Activated CD8-positive, alpha-beta memory T cell treated with anti-CD3 and anti-CD28 coated beads, Interleukin-2, amount 10 ng/mL, durations not matched to agents 7 days and 5 days (primary cell): ENCODE results near the gene UBXN1. TPM values are rescaled to one million over a fixed set of nuclear protein-coding genes. Genes with fewer than 3 reads are reported as not detected.
A peak's percentile ranks its signal among the peaks of the same experiment; 100 is the strongest.
"Not testable (repeated sequence)": the region's sequence is repeated elsewhere in the genome, so short reads cannot be mapped to it uniquely, and the experiment has no call there.

ENCODE experiments used
- ATAC-seq: fragments of 150-1000 bp; cut with Tn5 transposase; one replicate; pipeline ENCODE4 v1.10.0; 2021; ENCODE audit warnings: moderate library complexity
- CTCF ChIA-PET: fragments of 350-600 bp; sonication (Branson Sonifier 250); formaldehyde crosslinking; loops from one replicate; lab custom pipeline; 2021; ENCODE audit warnings: antibody characterized with exemption; lab: Charles Lee
- DNase-seq: peaks from one replicate; pipeline ENCODE4 v3.0.0-alpha.2; 2020
- H3K27ac Mint-ChIP-seq: one replicate; pipeline ENCODE4 v1.8.0; 2021; ENCODE audit warnings: mild to moderate bottlenecking, mixed read lengths
- H3K27me3 Mint-ChIP-seq: one replicate; pipeline ENCODE4 v1.8.0; 2021; ENCODE audit warnings: mixed read lengths
- H3K36me3 Mint-ChIP-seq: one replicate; pipeline ENCODE4 v1.8.0; 2021; ENCODE audit warnings: mild to moderate bottlenecking, mixed read lengths
- H3K4me1 Mint-ChIP-seq: one replicate; pipeline ENCODE4 v1.8.0; 2021; ENCODE audit warnings: mixed read lengths
- H3K4me3 Mint-ChIP-seq: one replicate; pipeline ENCODE4 v1.8.0; 2021; ENCODE audit warnings: mild to moderate bottlenecking, moderate library complexity, mixed read lengths
- H3K9me3 Mint-ChIP-seq: one replicate; pipeline ENCODE4 v1.8.0; 2022; ENCODE audit warnings: low read depth, mixed read lengths
- total RNA-seq, 2 experiments: library from RNA; stranded (reverse); gene quantifications; one replicate each; pipeline ENCODE4 v1.2.3, GENCODE V29; 2021

UBXN1 gene
- total RNA-seq, 2 experiments from 2014 or later = 115 to 152 TPM

- DNase-seq = no peak
- H3K4me1 Mint-ChIP-seq = peaks cover 37% of the 10 kb centered on the region
- peak; percentile 3 for ATAC-seq
Observed at GRCh38 chr11:62678433-62678769, 472 bp downstream of the UBXN1 start.

DNA sequence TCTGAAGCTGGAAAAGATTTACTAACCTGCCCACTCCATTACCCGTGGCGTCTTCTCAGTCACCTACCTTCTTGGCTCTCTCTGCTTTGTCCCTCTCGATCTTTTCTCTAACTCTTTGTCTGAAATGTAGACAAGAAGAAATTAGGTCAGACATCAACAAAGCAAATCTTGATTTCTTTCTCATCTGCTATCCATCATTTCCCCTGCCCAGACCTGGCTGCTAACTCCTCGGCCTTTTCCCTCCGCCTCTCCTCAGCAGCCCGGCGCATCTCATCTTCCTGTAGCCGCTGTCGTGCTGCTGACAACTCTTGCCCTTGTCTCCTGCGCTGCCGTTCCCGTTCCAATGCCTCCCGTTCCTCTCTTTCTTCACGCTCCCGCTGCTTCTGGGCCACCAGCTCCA, 1.2 kb downstream of the UBXN1 start:
- H3K27ac Mint-ChIP-seq = peak overlapping the region; percentile 90
- no peak for ATAC-seq
- H3K27me3 Mint-ChIP-seq = no peaks in the 10 kb centered on the region
- H3K9me3 Mint-ChIP-seq = no peaks in the 10 kb centered on the region
- peaks cover 23% of the 10 kb centered on the region for H3K36me3 Mint-ChIP-seq
- H3K4me3 Mint-ChIP-seq = peak overlapping the region; percentile 84
- CTCF ChIA-PET = interaction anchor here (1.0 to 2.1 kb wide), 3 partner anchors 13 to 184 kb away, joined by 3 to 7 read pairs (median 5); partner anchors contain the start of genes C11orf98, CSKMT, EML3 and ROM1
- H3K4me1 Mint-ChIP-seq = peaks cover 44% of the 10 kb centered on the region
- no peak for DNase-seq

More at GRCh38 chr11:62678433-62678769, 472 bp downstream of the UBXN1 start:
- Mint-ChIP-seq H3K36me3 (peaks cover 22% of the 10 kb centered on the region), H3K9me3 (no peaks in the 10 kb centered on the region), H3K4me3 (peak overlapping the region; percentile 84), H3K27ac (peak overlapping the region; percentile 90), H3K27me3 (no peaks in the 10 kb centered on the region)
- CTCF ChIA-PET = interaction anchor here (3.7 kb wide), 1 partner anchor 15 kb away, joined by 42 read pairs; no protein-coding TSS in a partner anchor

GRCh38 chr11:62677156-62677555, 1.7 kb downstream of the UBXN1 start:
- H3K36me3 Mint-ChIP-seq = peaks cover 25% of the 10 kb centered on the region
- peak overlapping the region; percentile 90 for H3K27ac Mint-ChIP-seq
- H3K4me3 Mint-ChIP-seq = peak overlapping the region; percentile 46
- no peak for DNase-seq
- H3K9me3 Mint-ChIP-seq = no peaks in the 10 kb centered on the region
- no peaks in the 10 kb centered on the region for H3K27me3 Mint-ChIP-seq
- ATAC-seq = no peak
- H3K4me1 Mint-ChIP-seq = peaks cover 50% of the 10 kb centered on the region
- CTCF ChIA-PET = interaction anchor here (1.0 to 2.1 kb wide), 5 partner anchors 12 to 204 kb away, joined by 3 to 7 read pairs (median 4); partner anchors contain the start of genes C11orf98, CSKMT, EML3 and ROM1

- Mint-ChIP-seq H3K4me3 (no peak overlapping the region), H3K4me1 (peaks cover 51% of the 10 kb centered on the region), H3K27ac (peak overlapping the region; percentile 90), H3K27me3 (no peaks in the 10 kb centered on the region), H3K36me3 (peaks cover 26% of the 10 kb centered on the region), H3K9me3 (no peaks in the 10 kb centered on the region)
- CTCF ChIA-PET = interaction anchor here (1.0 to 2.1 kb wide), 6 partner anchors 12 to 282 kb away, joined by 3 to 7 read pairs (median 4); partner anchors contain the start of genes C11orf98, CSKMT, EML3 and ROM1
- DNase-seq (no peak), ATAC-seq (no peak)
Observed at GRCh38 chr11:62676698-62677097, 2.2 kb downstream of the UBXN1 start.

GRCh38 chr11:62675415-62675814, 3.5 kb downstream of the UBXN1 start:
- not testable (repeated sequence) for H3K27me3 Mint-ChIP-seq, DNase-seq, H3K27ac Mint-ChIP-seq, ATAC-seq, H3K9me3 Mint-ChIP-seq, H3K4me3 Mint-ChIP-seq
- CTCF ChIA-PET = interaction anchor here (1.6 to 3.5 kb wide), 2 partner anchors 10 to 281 kb away, joined by 3 to 15 read pairs; partner anchors contain the start of genes C11orf98 and CSKMT
- peaks cover 34% of the 10 kb centered on the region for H3K36me3 Mint-ChIP-seq
- peaks cover 50% of the 10 kb centered on the region for H3K4me1 Mint-ChIP-seq

- Mint-ChIP-seq H3K4me3 (peak overlapping the region; percentile 95), H3K36me3 (peaks cover 39% of the 10 kb centered on the region), H3K27ac (peak overlapping the region; percentile 96), H3K9me3 (no peaks in the 10 kb centered on the region), H3K4me1 (peaks cover 60% of the 10 kb centered on the region), H3K27me3 (no peaks in the 10 kb centered on the region)
- ATAC-seq = no peak
- CTCF ChIA-PET = interaction anchor here (0.9 to 7.7 kb wide), 5 partner anchors 8 to 279 kb away, joined by 3 to 50 read pairs (median 5); partner anchors contain the start of genes C11orf98, CSKMT, TMEM179B and TUT1
- DNase-seq = no peak
Observed at GRCh38 chr11:62673196-62673525, 5.7 kb downstream of the UBXN1 start.

DNA sequence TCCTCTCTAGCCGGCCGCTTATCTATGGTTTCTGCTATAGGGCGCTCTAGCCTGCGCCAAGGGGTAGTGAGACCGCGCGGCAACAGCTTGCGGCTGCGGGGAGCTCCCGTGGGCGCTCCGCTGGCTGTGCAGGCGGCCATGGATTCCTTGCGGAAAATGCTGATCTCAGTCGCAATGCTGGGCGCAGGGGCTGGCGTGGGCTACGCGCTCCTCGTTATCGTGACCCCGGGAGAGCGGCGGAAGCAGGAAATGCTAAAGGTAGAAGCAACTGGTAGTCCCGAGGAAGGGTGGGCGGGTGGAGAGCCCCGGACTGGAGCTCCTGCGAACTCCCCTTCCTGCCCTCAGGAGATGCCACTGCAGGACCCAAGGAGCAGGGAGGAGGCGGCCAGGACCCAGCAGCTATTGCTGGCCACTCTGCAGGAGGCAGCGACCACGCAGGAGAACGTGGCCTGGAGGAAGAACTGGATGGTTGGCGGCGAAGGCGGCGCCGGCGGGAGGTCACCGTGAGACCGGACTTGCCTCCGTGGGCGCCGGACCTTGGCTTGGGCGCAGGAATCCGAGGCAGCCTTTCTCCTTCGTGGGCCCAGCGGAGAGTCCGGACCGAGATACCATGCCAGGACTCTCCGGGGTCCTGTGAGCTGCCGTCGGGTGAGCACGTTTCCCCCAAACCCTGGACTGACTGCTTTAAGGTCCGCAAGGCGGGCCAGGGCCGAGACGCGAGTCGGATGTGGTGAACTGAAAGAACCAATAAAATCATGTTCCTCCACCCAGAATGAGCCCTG, 7.1 kb downstream of the UBXN1 start, which contains the start of the genes LBHD1 and UQCC3:
Gene LBHD1, minus strand, starts transcription at position 660 of the 782 bp plus-strand sequence. CDS start 2,236 bp downstream, outside the sequence.
Gene UQCC3, plus strand, starts transcription at position 66 of the 782 bp plus-strand sequence. Its CDS starts 73 bp downstream, at position 139.
- peak; percentile 83 for ATAC-seq
- Mint-ChIP-seq H3K4me3 (peak within 1 kb of the TSS; percentile 95), H3K27me3 (no peaks in the 10 kb centered on the region), H3K9me3 (no peaks in the 10 kb centered on the region), H3K27ac (peak within 1 kb of the TSS; percentile 96), H3K4me1 (peaks cover 54% of the 10 kb centered on the region), H3K36me3 (peaks cover 38% of the 10 kb centered on the region)
- DNase-seq = peak; percentile 96
- CTCF ChIA-PET = interaction anchor here (0.7 to 7.7 kb wide), 18 partner anchors 10 to 285 kb away, joined by 3 to 50 read pairs (median 5); partner anchors contain the start of genes INTS5, MTA2, TAF6L and TMEM179B

DNA sequence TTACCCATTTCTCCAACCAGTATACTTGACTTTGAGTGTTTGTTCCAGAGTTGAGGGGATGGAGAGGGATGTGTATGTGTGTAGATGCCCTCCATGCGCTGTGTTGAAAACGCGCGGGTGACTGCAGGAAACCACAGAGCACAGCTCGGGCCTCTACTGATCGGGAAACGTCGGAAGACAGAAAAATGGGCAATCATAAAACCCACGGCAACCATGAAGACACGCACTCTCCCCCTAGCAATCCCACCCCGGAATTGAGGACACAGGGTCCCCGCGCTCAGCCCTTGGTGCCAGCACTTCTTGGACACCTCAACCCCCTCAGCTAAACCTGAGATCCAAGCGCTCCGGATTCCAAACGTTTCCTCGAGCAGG, 7.7 kb downstream of the UBXN1 start:
- H3K27me3 Mint-ChIP-seq = no peaks in the 10 kb centered on the region
- H3K36me3 Mint-ChIP-seq = peaks cover 40% of the 10 kb centered on the region
- no peaks in the 10 kb centered on the region for H3K9me3 Mint-ChIP-seq
- peak overlapping the region; percentile 95 for H3K4me3 Mint-ChIP-seq
- CTCF ChIA-PET = interaction anchor here (0.7 to 7.7 kb wide), 13 partner anchors 10 to 247 kb away, joined by 3 to 50 read pairs (median 5); partner anchors contain the start of genes MTA2, TAF6L, TMEM179B and TUT1
- H3K27ac Mint-ChIP-seq = peak overlapping the region; percentile 96
- DNase-seq (no peak), ATAC-seq (peak; percentile 20)
- peaks cover 55% of the 10 kb centered on the region for H3K4me1 Mint-ChIP-seq

- Mint-ChIP-seq H3K4me1 (peaks cover 53% of the 10 kb centered on the region), H3K4me3 (peak overlapping the region; percentile 95), H3K36me3 (peaks cover 43% of the 10 kb centered on the region), H3K27ac (peak overlapping the region; percentile 96), H3K9me3 (no peaks in the 10 kb centered on the region), H3K27me3 (no peaks in the 10 kb centered on the region)
- ATAC-seq (no peak), DNase-seq (no peak)
- CTCF ChIA-PET = interaction anchor here (0.9 to 7.7 kb wide), 9 partner anchors 11 to 245 kb away, joined by 3 to 50 read pairs (median 5); partner anchors contain the start of gene TUT1
Observed at GRCh38 chr11:62669420-62670161, 9.3 kb downstream of the UBXN1 start.

- no peak for ATAC-seq
- H3K27ac Mint-ChIP-seq = peak overlapping the region; percentile 95
- CTCF ChIA-PET = interaction anchor here (0.8 to 7.7 kb wide), 6 partner anchors 12 to 124 kb away, joined by 3 to 50 read pairs (median 4); partner anchors contain the start of gene TUT1
- no peaks in the 10 kb centered on the region for H3K9me3 Mint-ChIP-seq
- DNase-seq = no peak
- peak overlapping the region; percentile 97 for H3K4me3 Mint-ChIP-seq
- H3K36me3 Mint-ChIP-seq = peaks cover 49% of the 10 kb centered on the region
- peaks cover 51% of the 10 kb centered on the region for H3K4me1 Mint-ChIP-seq
- no peaks in the 10 kb centered on the region for H3K27me3 Mint-ChIP-seq
Observed at GRCh38 chr11:62667460-62667859, 11.4 kb downstream of the UBXN1 start.

DNA sequence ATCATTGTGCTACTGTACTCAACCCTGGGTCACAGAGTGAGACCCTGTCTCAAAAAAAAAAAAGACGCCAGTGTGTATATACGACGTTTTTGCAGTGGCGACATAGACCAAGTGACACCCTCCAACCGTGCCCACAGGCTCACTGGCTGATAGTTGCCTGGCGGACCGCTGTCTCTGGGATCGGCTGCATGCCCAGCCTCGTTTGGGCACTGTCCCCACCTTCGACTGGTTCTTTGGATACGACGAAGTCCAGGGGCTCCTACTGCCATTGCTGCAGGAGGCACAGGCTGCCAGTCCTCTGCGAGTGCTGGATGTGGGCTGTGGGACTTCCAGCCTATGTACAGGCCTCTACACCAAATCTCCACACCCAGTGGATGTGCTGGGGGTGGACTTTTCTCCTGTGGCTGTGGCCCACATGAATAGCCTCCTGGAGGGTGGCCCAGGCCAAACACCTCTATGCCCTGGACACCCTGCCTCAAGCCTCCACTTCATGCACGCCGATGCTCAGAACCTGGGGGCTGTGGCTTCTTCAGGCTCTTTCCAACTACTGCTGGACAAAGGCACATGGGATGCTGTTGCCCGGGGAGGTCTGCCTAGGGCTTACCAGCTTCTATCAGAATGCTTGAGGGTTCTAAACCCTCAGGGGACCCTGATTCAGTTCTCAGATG, 12.5 kb downstream of the UBXN1 start:
- Mint-ChIP-seq H3K27me3 (no peaks in the 10 kb centered on the region), H3K27ac (peak overlapping the region; percentile 95), H3K9me3 (no peaks in the 10 kb centered on the region), H3K4me3 (peak overlapping the region; percentile 97), H3K4me1 (peaks cover 46% of the 10 kb centered on the region), H3K36me3 (peaks cover 47% of the 10 kb centered on the region)
- DNase-seq (no peak), ATAC-seq (no peak)
- CTCF ChIA-PET = interaction anchor here (0.9 to 3.2 kb wide), 6 partner anchors 8 to 87 kb away, joined by 3 to 19 read pairs (median 7); partner anchors contain the start of genes INTS5, TUT1 and ZBTB3
